HFFc6 (cell line): ENCODE measurements around the gene NFATC3. TPM values are rescaled to one million over a fixed set of nuclear protein-coding genes. Genes with fewer than 3 reads are reported as not detected.
A peak's percentile ranks its signal among the peaks of the same experiment; 100 is the strongest.

Experiments
- DNase-seq: peaks from one replicate; pipeline ENCODE4 v3.0.0-alpha.2; 2018
- H3K27ac Mint-ChIP-seq: 2 replicates; pipeline ENCODE4 v1.8.0; 2020; ENCODE audit warnings: mild to moderate bottlenecking, mixed read lengths
- H3K27me3 Mint-ChIP-seq: 2 replicates; pipeline ENCODE4 v1.8.0; 2021; ENCODE audit warnings: mild to moderate bottlenecking, moderate library complexity, mixed read lengths; ENCODE audit not compliant: insufficient read depth
- H3K36me3 Mint-ChIP-seq: 2 replicates; pipeline ENCODE4 v1.8.0; 2021; ENCODE audit warnings: low read depth, mixed read lengths
- H3K4me1 Mint-ChIP-seq: 2 replicates; pipeline ENCODE4 v1.8.0; 2020; ENCODE audit warnings: low read depth, mixed read lengths
- H3K4me3 Mint-ChIP-seq: 2 replicates; pipeline ENCODE4 v1.8.0; 2020; ENCODE audit warnings: mild to moderate bottlenecking, moderate library complexity, mixed read lengths
- H3K9me3 Mint-ChIP-seq: 2 replicates; pipeline ENCODE4 v1.8.0; 2020; ENCODE audit warnings: mild to moderate bottlenecking, mixed read lengths
- total RNA-seq, 6 experiments: library from RNA; stranded (reverse); fragmentation: NEBNext Ultra II Directional; extraction: Animal tissue kit (Norgen Biotek cat#: 25700); gene quantifications; 2 replicates in 1 of 6; 3 replicates in 5 of 6; pipeline ENCODE4 v1.2.3, GENCODE V29; 2021
- TF ChIP-seq, protein P1 (sequence below): fragments of 200-600 bp; sonication (generic); IDR thresholded peaks from 2 replicates; pipeline ENCODE4 v1.5.0; 2021; ENCODE audit warnings: antibody characterized with exemption, mild to moderate bottlenecking

The NFATC3 gene
- total RNA-seq, 6 experiments from 2014 or later = 17.2 to 20.7 (median 19.9) TPM

DNA sequence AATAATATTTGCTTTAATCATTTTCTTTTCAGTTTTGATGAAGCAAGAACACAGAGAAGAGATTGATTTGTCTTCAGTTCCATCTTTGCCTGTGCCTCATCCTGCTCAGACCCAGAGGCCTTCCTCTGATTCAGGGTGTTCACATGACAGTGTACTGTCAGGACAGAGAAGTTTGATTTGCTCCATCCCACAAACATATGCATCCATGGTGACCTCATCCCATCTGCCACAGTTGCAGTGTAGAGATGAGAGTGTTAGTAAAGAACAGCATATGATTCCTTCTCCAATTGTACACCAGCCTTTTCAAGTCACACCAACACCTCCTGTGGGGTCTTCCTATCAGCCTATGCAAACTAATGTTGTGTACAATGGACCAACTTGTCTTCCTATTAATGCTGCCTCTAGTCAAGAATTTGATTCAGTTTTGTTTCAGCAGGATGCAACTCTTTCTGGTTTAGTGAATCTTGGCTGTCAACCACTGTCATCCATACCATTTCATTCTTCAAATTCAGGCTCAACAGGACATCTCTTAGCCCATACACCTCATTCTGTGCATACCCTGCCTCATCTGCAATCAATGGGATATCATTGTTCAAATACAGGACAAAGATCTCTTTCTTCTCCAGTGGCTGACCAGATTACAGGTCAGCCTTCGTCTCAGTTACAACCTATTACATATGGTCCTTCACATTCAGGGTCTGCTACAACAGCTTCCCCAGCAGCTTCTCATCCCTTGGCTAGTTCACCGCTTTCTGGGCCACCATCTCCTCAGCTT is 105.8 kb downstream of the NFATC3 start:
- Mint-ChIP-seq H3K27ac (no peak overlapping the region), H3K9me3 (no peaks in the 10 kb centered on the region), H3K27me3 (no peaks in the 10 kb centered on the region), H3K4me3 (no peak overlapping the region), H3K4me1 (0 out of 2 replicates have a peak, but pooled peaks cover 4% of the 10 kb centered on the region), H3K36me3 (peaks cover 11% of the 10 kb centered on the region)
- TF ChIP-seq, protein P1, sequence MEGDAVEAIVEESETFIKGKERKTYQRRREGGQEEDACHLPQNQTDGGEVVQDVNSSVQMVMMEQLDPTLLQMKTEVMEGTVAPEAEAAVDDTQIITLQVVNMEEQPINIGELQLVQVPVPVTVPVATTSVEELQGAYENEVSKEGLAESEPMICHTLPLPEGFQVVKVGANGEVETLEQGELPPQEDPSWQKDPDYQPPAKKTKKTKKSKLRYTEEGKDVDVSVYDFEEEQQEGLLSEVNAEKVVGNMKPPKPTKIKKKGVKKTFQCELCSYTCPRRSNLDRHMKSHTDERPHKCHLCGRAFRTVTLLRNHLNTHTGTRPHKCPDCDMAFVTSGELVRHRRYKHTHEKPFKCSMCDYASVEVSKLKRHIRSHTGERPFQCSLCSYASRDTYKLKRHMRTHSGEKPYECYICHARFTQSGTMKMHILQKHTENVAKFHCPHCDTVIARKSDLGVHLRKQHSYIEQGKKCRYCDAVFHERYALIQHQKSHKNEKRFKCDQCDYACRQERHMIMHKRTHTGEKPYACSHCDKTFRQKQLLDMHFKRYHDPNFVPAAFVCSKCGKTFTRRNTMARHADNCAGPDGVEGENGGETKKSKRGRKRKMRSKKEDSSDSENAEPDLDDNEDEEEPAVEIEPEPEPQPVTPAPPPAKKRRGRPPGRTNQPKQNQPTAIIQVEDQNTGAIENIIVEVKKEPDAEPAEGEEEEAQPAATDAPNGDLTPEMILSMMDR = no peak
- peak; percentile 3 for DNase-seq

DNA sequence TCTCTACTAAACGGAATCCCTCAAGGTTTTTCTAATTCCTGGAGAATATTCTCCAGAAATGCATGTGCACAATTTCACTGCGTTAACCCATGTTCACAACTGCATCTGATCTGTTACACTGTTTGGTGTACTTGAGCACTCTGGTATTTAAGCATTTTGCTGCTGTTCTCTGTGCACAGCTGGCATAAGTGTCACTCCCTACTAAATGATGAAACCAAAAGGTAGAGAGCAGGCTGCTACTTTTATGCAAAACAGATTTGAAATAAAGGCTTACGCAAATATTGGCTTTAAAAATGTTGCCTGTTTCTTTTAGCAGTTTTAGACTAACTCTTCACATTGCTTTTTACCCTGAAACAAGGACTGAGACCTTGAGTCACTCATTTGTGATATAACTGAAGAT is 109.1 kb downstream of the NFATC3 start:
- Mint-ChIP-seq H3K27ac (no peak overlapping the region), H3K4me3 (no peak overlapping the region), H3K4me1 (peaks cover 10% of the 10 kb centered on the region; the same call in 1 of the 2 replicates), H3K9me3 (no peaks in the 10 kb centered on the region), H3K36me3 (peaks cover 11% of the 10 kb centered on the region), H3K27me3 (no peaks in the 10 kb centered on the region)
- DNase-seq = no peak
- TF ChIP-seq, protein P1 = no peak

DNA sequence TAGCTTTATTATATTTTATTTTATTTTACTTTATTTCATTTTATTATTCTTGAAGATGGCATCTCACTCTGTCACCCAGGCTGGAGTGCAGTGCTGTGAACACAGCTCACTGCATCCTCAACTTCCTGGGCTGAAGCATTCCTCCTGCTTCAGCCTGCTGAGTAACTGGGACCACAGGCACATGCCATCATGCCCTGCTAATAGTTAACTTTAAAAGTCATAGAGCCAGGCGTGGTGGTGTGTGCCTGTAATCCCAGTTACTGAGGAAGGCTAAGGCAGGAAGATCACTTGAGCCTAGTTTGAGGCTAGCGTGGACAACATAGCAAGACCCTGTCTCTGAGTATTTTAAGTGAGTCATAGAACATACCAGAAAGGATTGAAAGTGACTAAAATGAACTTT is 112.1 kb downstream of the NFATC3 start:
- H3K4me3 Mint-ChIP-seq = no peak overlapping the region
- H3K4me1 Mint-ChIP-seq = peaks cover 17% of the 10 kb centered on the region
- H3K36me3 Mint-ChIP-seq = 0 out of 2 replicates have a peak, but pooled peaks cover 5% of the 10 kb centered on the region
- no peaks in the 10 kb centered on the region for H3K27me3 Mint-ChIP-seq
- DNase-seq = peak; percentile 73
- TF ChIP-seq, protein P1 = no peak
- H3K9me3 Mint-ChIP-seq = no peaks in the 10 kb centered on the region
- H3K27ac Mint-ChIP-seq = peak overlapping the region; percentile 79

DNA sequence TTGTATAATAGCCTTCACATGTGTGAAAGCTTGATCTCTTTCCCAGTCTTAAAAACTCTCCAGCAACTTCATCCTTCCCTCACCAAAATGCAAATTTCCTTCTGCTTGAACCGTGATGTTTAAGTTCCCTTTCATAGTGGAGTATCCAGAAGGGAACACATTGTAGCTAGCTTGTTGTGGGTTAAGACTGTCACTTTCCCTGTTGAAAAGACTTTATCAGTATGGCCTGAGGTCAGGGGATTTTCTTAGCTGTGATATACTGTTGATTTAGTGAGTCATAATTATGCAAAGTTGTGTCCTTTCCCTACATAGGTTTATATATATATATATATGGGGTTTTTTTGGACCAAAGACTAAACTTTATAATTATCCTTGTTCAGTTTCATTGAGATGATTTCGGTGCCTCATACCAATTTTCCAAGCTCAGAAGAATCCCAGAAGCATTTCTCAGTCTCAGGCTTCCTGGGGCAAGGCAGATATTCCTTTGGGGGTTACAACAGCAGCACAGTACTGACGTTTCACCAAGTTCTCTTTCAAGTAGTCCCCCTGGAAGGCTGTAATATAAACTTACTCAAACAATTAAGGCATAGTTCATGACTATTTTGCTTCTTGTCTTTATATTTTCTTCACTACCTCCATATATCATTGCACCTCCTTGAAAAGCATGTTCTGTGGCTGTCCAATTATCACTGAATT is 115.1 kb downstream of the NFATC3 start:
- Mint-ChIP-seq H3K36me3 (0 out of 2 replicates have a peak, but pooled peaks cover 5% of the 10 kb centered on the region), H3K27ac (peak overlapping the region; percentile 1; the same call in 1 of the 2 replicates), H3K27me3 (no peaks in the 10 kb centered on the region), H3K9me3 (no peaks in the 10 kb centered on the region), H3K4me3 (no peak overlapping the region), H3K4me1 (peaks cover 17% of the 10 kb centered on the region)
- DNase-seq = peak; percentile 28
- TF ChIP-seq, protein P1 = no peak

DNA sequence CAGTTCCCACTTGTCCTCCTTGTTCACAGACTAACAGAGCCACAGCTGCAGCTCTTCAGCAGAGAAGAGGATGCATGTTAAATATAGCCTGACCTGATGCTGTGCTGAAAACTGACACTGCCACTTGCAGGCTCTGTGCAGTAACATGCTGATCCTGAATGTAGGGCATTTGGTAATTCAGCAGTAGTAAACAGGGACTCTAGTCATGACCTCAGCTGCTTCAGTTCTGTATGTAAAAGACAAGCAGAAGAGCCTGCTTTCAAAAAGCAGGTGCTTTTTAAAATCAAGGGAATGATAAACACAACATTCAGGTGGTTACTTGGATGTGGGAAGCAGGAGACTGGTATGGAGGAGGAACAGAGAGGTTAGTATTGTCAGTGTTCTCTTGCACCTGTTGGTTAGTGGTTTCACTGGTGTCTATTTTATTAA is 116.9 kb downstream of the NFATC3 start:
- H3K4me3 Mint-ChIP-seq = no peak overlapping the region
- TF ChIP-seq, protein P1 = no peak
- no peak for DNase-seq
- H3K9me3 Mint-ChIP-seq = no peaks in the 10 kb centered on the region
- 0 out of 2 replicates have a peak, but pooled peaks cover 5% of the 10 kb centered on the region for H3K36me3 Mint-ChIP-seq
- H3K27ac Mint-ChIP-seq = no peak overlapping the region
- peaks cover 17% of the 10 kb centered on the region for H3K4me1 Mint-ChIP-seq
- H3K27me3 Mint-ChIP-seq = no peaks in the 10 kb centered on the region; the same call in 1 of the 2 replicates
